GM21717 (cell line): Measurements from ENCODE around the gene CTBS.

Experiments
- ATAC-seq: cut with Tn5 transposase; IDR thresholded peaks from one replicate; pipeline ENCODE4 v1.9.1; 2021; ENCODE audit warnings: mild to moderate bottlenecking, moderate library complexity; ENCODE audit not compliant: unreplicated experiment

The CTBS gene

GRCh38 chr1:84506729-84507453, 67.3 kb downstream of the CTBS start:
- ATAC-seq, result no peak

DNA sequence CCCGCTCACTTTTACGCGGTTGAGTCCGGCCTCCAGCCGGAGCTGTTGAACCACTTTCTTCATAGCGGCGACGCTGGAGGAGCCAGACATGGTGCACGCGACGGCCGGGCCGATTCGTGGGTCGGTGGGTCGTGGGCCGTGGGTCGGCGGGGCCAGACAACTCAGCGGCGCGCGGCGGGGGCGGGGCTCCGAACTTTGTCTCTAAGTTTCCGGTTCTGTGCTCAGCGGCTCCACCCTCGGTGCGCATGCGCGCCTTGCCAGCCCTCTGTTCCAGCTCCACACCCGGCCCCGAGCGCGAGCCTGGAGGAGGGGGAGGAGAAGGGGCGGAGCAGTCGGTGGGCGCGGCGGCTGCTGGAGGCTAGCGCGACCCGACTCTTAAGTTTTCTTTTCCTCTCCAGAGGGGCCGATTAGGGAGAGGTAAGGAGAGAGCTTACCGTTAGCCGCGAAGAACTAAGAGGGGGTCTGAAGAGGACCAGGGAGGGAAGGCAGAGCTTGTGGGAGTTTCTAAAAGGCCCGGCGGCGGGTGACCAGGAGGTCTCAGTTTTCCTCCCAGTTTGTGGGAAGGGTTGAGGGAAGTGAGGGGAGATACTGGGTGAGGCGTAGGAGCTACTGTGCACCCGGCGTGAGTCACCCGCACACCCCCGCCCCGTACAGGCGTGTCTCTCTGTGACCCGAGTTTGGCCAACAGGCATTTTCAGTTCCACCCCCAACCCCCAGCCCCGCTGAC, 68.1 kb downstream of the CTBS start, which contains the start of the genes GNG5 and SPATA1:
Gene GNG5, minus strand, starts transcription at position 580 of the 727 bp plus-strand sequence. Its CDS starts 490 bp downstream, at position 90.
Gene SPATA1, plus strand, starts transcription at position 385 of the 727 bp plus-strand sequence. CDS start 9,974 bp downstream, outside the sequence.
- ATAC-seq, result peak; percentile 85

GRCh38 chr1:84505493-84506001, 68.7 kb downstream of the CTBS start:
- ATAC-seq, result peak; percentile 32

DNA sequence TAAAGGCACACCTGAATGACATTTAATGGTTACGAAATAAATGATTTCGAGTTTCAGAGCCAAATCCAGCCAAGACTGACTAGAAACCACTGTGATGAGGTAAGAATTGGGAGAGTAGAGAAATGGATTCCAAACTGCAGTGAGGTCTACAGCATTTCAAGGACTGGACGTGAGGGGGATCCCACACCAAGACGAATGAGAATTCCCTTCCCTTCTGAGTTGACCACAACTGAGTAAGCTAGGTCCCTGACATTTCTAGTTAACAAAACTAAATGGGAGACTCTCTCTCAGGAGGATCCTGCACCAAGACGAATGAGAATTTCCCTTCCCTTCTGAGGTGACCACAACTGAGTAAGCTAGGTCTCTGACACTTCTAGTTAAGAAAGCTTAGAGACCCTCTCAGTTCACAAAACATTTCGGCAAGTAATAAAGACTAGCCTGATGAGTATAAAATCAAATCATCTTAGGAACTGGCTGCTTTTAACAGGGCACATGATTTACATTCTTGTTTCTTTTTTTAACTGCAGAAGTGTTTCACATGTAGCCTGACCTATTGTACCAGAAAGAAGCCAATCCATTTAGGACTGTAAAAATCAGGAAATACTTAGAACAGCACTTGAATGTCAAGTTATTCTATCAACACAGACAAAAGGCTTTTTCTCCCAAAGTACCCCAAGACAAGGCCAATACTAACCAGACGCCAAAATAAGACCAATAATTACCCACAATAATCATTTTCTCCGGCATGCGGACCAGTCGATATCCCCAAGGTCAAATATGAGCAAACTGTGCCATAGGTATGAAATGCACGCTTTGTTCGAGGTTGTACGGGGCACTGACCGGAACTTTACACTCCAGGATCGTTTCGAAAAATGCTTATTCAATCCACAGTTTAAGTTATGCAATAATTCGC, 69.4 kb downstream of the CTBS start:
- ATAC-seq, result no peak

GRCh38 chr1:84502927-84503326, 71.3 kb downstream of the CTBS start:
- ATAC-seq, result no peak
